GM18502 (cell line): ENCODE data around the gene TRMT2B.
"Not testable (repeated sequence)": the region's sequence is repeated elsewhere in the genome, so short reads cannot be mapped to it uniquely, and the experiment has no call there.

ENCODE experiments used
- ATAC-seq: cut with Tn5 transposase; IDR thresholded peaks from one replicate; pipeline ENCODE4 v1.9.1; 2021; ENCODE audit warnings: mild to moderate bottlenecking; ENCODE audit not compliant: unreplicated experiment, poor library complexity

Gene TRMT2B, protein sequence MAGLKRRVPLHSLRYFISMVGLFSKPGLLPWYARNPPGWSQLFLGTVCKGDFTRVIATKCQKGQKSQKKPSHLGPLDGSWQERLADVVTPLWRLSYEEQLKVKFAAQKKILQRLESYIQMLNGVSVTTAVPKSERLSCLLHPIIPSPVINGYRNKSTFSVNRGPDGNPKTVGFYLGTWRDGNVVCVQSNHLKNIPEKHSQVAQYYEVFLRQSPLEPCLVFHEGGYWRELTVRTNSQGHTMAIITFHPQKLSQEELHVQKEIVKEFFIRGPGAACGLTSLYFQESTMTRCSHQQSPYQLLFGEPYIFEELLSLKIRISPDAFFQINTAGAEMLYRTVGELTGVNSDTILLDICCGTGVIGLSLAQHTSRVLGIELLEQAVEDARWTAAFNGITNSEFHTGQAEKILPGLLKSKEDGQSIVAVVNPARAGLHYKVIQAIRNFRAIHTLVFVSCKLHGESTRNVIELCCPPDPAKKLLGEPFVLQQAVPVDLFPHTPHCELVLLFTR

DNA sequence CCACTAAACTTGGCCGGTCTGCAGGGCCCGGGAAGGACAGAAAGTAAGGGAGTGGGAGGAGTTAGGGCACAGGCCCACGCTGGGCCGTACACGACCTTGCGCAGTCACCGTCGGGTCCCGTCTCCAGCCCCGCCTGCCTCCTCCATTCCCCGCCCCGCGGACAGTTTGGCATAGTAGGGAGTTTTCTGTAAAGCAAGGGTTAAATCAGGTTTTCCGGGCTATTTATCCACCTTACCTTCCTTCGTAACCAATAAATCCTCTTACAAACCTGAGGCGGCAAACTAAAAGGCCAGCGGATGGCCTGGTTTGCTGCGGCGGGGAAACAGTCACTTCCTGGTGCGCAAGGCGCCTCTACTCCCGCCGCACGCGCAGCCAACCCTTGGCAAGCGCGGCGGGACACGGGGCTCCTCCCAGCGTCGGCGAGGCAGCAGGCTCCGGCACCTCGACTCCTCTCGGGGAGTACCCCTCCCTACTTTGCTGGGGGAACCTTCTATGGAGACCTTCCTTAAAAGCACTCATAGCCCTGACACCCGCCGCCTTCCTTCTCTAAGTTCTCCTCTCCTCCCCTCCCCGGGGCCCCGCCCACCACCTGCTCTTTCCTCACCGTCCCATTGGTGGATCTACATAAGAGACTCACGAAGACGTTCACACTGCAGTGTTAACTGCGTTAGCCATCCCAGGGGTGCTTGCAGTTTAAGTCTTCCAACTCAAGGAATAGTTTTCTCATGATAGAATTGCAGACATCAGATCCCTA, at the start of gene TRMT2B:
TSS of gene TRMT2B (minus strand) at position 563 of the 754 bp plus-strand sequence. CDS start 9,822 bp downstream, outside the sequence.
- ATAC-seq: peak; percentile 92

DNA sequence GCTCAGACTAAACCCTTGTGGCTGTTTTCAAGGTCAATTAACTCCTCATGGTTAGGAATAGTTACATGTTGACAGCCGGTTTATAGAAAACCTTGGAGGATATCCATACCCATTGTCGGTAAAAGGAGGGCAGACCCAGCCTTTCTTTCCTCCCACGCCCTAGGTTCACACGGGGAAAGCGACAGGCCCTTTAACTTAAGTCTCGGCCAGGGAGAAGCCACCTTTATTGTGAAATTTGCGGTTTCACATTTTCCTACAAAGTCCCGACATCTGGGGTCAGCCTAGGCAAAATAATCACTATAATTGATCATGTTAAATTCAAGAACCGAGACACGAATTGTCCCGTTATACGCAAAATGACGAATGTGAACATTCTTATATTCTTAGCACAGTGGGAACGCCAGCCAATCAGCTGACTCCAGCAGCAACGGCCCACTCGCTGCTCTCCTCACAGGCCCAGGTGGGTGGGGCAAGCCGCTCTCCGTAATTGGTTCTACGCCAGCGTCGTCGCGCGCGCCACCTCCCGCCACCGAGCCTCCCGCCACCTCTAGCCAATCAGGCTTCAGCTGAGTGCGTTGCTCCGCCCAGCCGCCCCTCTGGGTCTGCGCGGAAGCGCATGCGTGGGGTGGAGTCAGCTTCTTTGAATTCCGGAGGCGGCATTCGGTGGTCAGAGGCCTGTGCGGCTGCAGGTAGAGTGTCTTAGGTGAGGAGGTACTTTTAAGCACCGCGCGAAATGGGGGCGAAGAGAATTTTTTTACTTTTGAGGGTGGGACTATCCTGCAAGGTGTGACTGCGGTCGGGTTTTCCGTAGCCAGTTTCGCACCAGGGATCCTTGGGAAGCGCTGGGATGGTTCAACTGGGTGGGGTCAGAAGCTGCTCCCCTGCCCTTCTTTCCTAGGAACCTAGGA, 45.9 kb upstream of the TRMT2B start, which contains the start of gene CENPI:
TSS of gene CENPI (plus strand) at position 659 of the 908 bp plus-strand sequence. CDS start 2,867 bp downstream, outside the sequence.
- peak; percentile 99 for ATAC-seq

DNA sequence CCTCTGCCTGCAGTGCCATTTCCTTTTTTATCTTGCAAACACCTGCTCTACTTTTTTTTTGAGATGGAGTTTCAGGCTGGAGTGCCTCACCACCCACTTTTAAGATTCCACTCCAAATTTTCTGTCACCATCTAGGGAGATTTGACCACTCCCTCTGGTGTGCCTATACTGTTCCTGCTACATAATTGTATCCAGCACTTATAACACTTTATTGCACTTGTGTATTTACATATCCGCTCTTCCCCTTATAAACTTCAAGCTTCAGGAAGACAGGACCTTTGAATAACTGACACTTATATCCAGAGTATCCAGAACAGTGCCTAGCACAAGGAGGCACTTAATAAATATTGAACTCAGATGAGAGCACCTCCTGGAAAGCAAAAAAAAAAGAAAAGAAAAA, 39.9 kb upstream of the TRMT2B start:
- no peak for ATAC-seq

DNA sequence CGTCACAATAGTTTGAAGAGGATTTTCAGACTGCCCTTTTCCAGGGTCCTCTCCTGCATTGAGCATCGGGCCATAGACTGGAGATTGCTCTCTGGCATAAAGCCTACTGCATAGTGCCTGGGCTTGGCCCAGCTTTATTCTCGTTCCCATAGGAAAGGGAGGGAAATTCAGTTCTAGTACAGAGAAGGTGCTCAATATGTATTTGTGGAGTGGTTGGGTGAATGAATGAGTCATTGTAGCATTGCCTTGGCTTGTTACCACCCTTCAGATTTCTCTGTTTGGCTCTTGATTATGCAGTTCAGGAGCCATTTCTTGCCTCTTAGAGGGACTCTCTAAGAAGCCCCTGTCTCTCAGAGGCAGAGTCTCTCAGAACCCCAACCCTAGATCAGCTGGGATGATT, 29.3 kb upstream of the TRMT2B start:
- no peak for ATAC-seq

DNA sequence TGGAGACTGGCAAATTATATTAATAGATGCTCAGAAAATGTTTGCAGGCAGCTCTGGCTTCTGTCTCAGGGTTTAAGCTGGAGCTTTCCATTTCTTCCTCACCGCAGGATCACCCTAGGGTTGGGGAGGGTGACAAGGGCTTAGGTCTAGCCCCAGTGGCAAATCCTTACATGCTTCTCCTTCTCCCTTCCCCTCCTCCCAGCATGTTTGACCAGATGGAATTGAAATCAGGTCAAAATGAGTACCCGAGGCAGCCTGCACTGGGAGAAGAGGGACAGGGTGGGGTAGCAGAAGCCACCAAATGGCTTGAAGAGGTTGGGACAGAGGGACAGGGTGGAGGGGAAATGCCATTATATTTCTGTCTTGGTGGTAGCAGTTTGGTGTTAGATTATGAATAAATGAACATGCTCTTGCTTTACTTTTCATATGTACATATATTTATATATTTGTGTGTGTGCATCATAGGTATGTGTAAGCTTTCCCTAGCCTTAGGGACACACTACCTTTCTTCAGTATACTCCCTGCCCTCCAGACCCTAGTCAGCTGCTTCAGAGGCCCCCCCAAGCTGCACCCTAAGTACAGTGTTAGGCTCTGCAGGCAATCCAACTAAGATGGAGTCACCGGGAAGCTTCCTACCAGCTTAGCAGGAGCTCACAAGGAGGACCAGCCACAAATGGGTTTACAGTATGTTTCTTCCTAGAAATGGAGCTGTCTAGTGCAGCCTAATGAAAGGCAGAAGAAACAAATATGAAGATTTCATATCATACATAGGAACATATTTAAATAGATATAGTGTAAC, 28.6 kb upstream of the TRMT2B start:
- ATAC-seq: no peak

DNA sequence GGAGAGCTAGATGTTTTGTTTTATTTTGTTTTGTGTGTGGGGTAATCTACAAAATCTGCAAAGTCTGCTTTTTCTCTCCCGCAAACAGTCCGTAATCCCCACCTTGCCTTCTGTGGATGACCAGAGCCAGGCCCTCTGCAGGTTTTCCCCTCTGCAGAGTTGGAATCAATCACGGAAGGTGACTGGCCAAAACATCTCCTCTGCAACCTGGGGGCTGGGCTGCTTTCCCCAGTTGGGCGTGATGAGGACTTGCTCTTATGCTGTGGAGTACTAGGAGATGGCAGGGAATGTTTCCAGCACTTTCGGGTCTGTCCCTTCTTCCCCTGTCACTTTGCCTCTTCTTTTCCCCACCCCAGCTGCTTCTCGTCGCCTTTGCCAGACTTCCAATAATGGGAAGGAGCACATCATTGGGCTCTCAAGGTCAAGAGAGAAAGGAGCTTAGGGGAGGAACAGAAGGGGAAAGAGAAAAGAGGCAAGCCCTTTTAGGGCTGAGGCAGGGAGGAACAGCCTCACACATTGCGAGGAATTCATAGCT, 27.9 kb upstream of the TRMT2B start:
- ATAC-seq: no peak

DNA sequence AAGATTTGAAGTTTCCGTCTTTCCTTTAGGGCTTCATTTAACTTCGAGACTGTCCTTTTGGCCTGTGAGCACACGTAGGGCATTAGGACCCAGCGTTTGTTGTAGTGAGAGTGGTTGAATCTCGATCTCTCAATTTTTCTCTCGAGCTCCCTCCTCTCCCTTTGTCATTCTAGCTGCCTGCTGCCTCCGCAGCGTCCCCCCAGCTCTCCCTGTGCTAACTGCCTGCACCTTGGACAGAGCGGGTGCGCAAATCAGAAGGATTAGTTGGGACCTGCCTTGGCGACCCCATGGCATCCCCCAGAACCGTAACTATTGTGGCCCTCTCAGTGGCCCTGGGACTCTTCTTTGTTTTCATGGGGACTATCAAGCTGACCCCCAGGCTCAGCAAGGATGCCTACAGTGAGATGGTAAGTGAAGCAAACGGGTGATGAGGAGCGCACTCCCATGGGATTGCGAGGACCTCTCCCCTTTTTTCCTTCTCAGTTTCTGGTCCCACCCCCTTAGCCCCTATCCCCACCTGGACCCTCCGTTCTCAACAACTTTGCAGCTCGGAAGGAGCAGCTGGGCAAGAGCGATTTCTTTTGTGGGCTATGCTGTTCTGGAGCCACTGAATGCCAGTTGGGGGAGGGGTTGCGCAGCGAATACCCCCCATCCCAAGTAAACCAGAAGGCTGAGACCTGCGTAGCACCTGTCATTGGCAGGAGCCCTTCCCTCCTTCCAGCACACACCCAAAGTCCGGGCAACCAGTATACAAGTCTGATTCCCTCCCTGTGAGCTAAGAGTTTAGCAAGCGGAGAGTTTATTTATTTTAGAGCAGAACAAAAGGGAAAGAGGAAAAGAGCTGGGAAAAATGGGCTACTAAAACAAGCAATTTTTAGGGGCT, 27.0 kb upstream of the TRMT2B start, which contains the start of gene TMEM35A:
TSS of gene TMEM35A (plus strand) at position 164 of the 883 bp plus-strand sequence. CDS start at position 288, 124 bp downstream.
- no peak for ATAC-seq

DNA sequence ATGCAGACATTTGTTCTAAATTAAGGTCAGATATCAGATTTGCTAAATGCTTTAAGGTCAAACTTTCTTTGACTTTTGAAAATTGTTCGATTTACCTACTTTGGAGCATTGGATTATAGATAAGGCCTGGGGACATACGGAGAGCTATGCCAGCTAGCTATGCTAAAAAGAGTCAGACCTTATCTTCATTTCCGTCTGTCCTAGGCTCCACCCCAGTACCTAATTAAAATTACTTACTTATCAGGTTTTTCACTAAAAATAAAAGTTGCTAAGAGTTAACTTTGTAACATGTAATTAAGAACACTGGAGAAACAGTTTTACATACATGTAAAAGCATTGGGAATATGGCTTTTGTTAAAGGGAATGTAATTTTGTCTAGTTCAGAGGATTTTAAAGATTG, 19.7 kb upstream of the TRMT2B start:
- ATAC-seq: no peak

DNA sequence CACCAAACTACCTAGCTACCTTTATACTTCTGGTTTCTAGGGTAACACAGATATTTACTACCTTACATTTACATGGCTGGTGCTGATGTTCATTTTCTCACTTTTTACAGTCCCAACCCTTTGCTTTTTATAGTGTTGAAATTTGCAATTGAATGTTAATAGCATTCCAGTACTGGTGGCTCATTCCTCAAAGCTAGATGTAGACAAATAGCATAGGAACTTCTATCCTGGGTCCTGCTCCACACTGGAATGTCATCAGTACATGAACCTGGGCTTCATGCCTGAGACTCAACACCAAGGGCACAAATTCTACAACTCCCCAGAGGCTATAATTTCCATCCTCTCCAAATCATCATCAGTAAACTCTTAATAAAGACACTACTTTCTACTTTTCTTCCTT, 10.3 kb upstream of the TRMT2B start:
- ATAC-seq: no peak

DNA sequence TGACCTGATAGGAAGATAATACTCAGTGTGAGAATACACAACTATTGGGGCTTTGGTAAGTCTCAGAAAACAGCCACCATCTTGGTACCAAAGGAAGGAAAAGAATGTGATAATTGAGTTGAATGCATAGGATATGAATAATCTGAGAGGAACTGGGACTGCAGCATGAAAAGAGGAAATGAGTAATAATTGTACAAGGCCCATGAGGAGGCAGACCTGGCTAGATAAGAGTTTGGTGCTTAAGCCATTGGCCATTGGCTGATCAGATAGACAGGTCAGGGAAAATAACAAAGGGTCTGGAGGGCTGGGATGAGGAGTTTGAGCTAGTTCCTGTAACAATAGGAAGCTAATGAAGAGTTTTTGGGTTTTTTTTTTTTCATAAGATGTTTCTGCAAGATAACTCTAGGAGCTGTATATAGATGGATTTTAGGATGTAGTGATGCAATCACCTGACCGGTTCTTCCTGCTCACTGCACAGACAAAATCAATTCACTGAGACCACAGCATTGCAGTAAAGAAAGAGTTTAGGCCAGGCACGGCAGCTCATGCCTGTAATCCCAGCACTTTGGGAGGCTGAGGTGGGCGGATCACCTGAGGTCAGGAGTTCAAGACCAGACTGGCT, 5.3 kb upstream of the TRMT2B start:
- ATAC-seq: peak; percentile 96

DNA sequence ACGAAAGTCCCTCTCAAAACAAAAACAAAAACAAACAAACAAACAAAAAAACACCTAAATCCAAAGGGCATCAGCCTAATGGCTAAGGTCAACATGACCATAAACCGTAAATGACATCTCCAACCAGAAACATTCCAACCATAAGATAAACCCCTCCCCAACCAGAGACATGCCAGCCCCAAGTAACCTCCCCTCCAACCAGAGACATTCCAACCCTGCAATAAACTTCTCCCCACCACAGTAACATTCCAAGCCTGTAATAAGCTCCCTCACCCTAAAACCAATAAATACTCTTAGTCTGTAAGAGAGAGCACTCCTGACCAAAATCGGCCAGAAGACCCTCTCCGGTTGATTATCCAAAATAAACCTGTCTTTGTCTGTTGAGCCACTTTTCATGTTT, 4.6 kb upstream of the TRMT2B start:
- not testable (repeated sequence) for ATAC-seq

DNA sequence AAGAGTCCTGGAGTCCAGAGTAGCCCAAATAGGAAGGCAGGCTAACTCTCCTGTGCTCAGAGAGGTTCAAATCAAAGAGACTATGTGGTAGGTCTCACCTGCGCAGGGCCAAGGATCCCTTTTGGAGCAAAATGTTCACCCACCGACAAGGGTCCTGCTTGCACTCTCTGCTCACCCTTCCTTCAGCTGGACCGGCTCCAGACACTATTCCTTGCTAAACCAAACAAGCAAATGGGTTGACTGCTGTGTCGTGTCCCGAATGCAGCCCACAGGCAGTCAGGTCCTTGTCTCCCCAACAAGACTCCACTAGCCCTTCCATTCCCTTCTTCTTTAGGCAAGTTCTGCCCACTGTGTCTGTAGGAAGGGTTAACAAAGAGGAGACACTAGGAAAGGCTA, 760 bp downstream of the TRMT2B start:
- ATAC-seq: peak; percentile 21

DNA sequence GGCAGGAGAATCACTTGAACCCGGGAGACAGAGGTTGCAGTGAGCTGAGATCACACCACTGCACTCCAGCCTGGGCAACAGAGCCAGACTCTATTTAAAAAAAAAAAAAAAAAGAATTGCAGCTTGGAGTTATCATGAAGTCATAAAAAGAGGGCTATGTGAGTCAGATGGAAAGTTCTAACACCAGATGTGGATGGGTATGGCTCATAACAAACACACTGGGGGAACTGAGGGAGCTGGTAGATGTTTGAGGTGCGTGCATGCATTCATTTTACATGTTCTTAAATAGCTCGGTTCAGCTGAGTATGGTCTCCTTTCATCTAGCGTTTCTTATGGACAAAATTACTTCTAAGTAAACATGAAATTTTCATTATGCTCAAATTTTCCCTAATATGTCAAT, 11.7 kb downstream of the TRMT2B start:
- ATAC-seq: peak; percentile 45

DNA sequence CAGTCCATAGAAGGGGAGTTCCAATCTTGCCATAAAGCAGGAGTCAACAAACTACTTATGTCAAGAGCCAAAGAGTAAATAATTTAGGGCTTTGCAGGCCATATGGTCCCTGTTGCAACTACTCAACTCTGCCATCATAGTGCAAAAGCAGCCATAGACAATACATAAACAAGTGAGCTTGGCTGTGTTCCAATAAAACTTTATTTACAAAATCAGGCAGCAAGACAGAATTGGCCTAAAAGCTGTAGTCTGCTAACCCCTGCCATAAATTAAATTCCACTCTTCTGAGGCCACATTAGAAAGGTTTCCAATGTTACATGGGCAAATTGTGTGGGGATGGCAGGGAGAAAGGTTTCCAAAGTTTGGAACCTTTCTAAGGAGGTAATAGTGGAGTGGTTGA, 14.7 kb downstream of the TRMT2B start:
- ATAC-seq: no peak

DNA sequence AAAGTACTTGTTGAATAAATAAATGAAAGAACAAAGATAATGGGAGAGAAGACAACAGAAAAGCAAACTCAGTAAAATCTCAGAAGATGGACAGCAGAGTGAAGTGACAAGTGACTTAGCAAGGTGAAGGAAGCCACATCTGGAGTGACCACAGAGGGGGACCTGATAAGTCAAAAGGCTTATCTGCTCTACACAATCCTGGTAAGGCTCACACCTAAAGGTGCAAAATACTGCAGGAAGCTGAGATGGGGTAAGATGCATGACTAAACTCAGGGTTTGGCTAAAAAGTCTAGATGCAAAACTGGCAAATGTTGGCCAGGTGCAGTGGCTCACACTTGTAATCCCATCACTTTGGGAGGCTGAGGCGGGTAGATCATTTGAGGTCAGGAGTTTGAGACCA, 22.2 kb downstream of the TRMT2B start:
- ATAC-seq: no peak

DNA sequence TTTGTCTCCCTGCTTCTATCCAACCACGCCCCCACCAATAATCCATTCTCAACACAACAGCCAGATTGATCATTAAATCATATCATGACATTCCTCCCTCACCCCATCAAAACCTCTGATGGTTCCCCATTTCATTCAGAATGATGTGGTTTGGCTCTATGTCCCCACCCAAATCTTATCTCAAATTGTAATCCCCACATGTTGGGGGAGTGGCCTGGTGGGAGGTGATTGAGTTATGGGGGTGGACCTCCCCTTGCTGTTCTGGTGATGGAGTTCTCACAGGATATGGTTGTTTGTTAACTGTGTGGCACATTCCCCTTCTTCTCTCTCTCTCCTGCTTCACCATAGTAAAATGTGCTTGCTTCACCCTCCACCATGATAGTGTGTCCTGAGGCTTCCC, 23.3 kb downstream of the TRMT2B start:
- ATAC-seq: no peak

DNA sequence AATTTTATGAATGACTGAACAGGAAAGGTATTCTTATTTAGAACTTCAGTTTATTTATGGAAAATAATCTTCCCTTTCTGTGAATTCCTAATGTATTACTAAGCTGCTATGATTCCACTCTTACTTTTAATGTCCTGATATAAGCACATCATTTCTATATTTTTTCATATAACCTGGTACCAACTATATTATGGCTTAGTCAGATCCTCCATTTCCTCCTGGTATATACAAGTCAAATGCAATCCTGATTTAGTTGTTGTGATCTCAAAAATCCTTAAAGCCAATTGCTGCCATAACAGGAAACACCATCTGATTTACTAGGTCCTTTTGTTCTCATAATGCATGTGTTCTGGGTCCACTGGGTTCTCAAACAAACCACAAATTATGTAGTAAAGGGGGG, 26.8 kb downstream of the TRMT2B start:
- no peak for ATAC-seq

DNA sequence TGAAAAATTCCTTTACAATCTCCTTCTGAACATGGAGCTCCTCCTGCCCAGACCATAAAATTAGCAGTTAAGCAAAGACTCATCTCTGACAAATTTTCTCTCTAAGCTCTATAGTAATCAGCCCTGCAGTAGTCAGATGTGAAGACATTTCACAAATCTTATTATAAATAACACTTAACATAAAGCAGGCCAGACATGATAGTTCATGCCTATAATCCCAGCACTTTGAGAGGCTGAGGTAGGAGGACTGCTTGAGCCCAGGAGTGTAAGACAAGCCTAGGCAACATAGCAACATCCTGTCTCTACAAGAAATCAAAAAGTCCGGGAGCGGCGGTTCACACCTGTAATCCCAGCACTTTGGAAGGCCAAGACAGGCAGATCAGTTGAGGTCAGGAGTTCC, 29.9 kb downstream of the TRMT2B start:
- no peak for ATAC-seq
